Measurements from ENCODE around the gene PEX13. TPM values are rescaled to one million over a fixed set of nuclear protein-coding genes. Genes with fewer than 3 reads are reported as not detected.

The PEX13 gene
- total and polyA plus RNA-seq, 10 of the 15 experiments (the other 5 are each of a cell fraction or from before 2014, with no cell fraction given) = 2.6 to 27.6 (median 17.8) TPM

- peaks cover 5% of the 10 kb centered on the region; the same call in 1 of the 2 replicates for H3K4me1 ChIP-seq (ENCODE audit: control insufficient read depth, insufficient read depth, low read length)
- DNase-seq (ENCODE audit: low read depth, low spot score) (no peak), ATAC-seq (no peak), FAIRE-seq (no peak)
- ChIA-PET POLR2A (no interaction called here), RAD21 (ENCODE audit: unreplicated experiment) (no interaction called here), SMC1A (ENCODE audit: uncharacterized antibody, unreplicated experiment) (interaction anchor here (1.3 kb wide), 1 partner anchor 10 kb away, joined by 3 read pairs; no protein-coding TSS in a partner anchor), CTCF (interaction anchor here (1.2 kb wide), 1 partner anchor 8 kb away, joined by 4 read pairs; no protein-coding TSS in a partner anchor)
- no peaks in the 10 kb centered on the region for H3K9me3 ChIP-seq (replicated peaks; ENCODE audit: control insufficient read depth, insufficient read depth, low read length)
- H3K79me2 ChIP-seq (ENCODE audit: control insufficient read depth, insufficient read depth, low read length) = no peaks in the 10 kb centered on the region; the same call in 1 of the 2 replicates
- no peaks in the 10 kb centered on the region for H3K36me3 ChIP-seq (ENCODE audit: control insufficient read depth in 2 of 2, insufficient read depth in 2 of 2, low read length in 1 of 2)
- H3K27ac ChIP-seq (ENCODE audit: control insufficient read depth, insufficient read depth) = no peak overlapping the region
- no peak for TF ChIP-seq WRNIP1 (IDR thresholded peaks at IDR 0.05; ENCODE audit: borderline replicate concordance, low read depth, low read length)
- no peak overlapping the region for H3K4me2 ChIP-seq (ENCODE audit: control insufficient read depth, insufficient read depth)
- no TSS peak for BruUV-seq (replicated peaks)
- no peak overlapping the region for H3K4me3 ChIP-seq
- in situ Hi-C loops (cut with MboI) (no loop called here), intact Hi-C loops (cut with micrococcal nuclease; ENCODE audit: unreplicated experiment) (no loop called here)
- no peak overlapping the region for H2AFZ ChIP-seq (ENCODE audit: control insufficient read depth, low read depth, low read length)
- H3K27me3 ChIP-seq (replicated peaks in 1 of 2; ENCODE audit: control insufficient read depth in 2 of 2, insufficient read depth in 2 of 2, low read length in 1 of 2) = no peaks in the 10 kb centered on the region
- no peaks in the 10 kb centered on the region for H4K20me1 ChIP-seq (ENCODE audit: control insufficient read depth, insufficient read depth)
- no peak overlapping the region for H3K9ac ChIP-seq (ENCODE audit: control insufficient read depth, insufficient read depth, low read length)
These were observed 8.2 kb upstream of the PEX13 start for GRCh38 chr2:61009355-61009754.

GRCh38 chr2:61011678-61012077 is 5.8 kb upstream of the PEX13 start:
- ChIA-PET POLR2A (interaction anchor here (0.7 kb wide), 1 partner anchor 54 kb away, joined by 4 read pairs; no protein-coding TSS in a partner anchor), RAD21 (ENCODE audit: unreplicated experiment) (no interaction called here), SMC1A (ENCODE audit: uncharacterized antibody, unreplicated experiment) (interaction anchor here (0.6 to 1.6 kb wide), 3 partner anchors 12 to 133 kb away, joined by 3 to 5 read pairs (median 4); no protein-coding TSS in a partner anchor), CTCF (interaction anchor here (3.0 kb wide), 1 partner anchor 13 kb away, joined by 12 read pairs; no protein-coding TSS in a partner anchor)
- Histone ChIP-seq H3K27me3 (replicated peaks in 1 of 2; ENCODE audit: control insufficient read depth in 2 of 2, insufficient read depth in 2 of 2, low read length in 1 of 2) (no peaks in the 10 kb centered on the region), H3K27ac (ENCODE audit: control insufficient read depth, insufficient read depth) (no peak overlapping the region), H4K20me1 (ENCODE audit: control insufficient read depth, insufficient read depth) (no peaks in the 10 kb centered on the region), H3K4me2 (ENCODE audit: control insufficient read depth, insufficient read depth) (no peak overlapping the region), H3K4me1 (ENCODE audit: control insufficient read depth, insufficient read depth, low read length) (peaks cover 5% of the 10 kb centered on the region; the same call in 1 of the 2 replicates), H2AFZ (ENCODE audit: control insufficient read depth, low read depth, low read length) (no peak overlapping the region), H3K9me3 (replicated peaks; ENCODE audit: control insufficient read depth, insufficient read depth, low read length) (no peaks in the 10 kb centered on the region), H3K4me3 (no peak overlapping the region), H3K36me3 (ENCODE audit: control insufficient read depth in 2 of 2, insufficient read depth in 2 of 2, low read length in 1 of 2) (no peaks in the 10 kb centered on the region), H3K79me2 (ENCODE audit: control insufficient read depth, insufficient read depth, low read length) (peaks cover 11% of the 10 kb centered on the region), H3K9ac (ENCODE audit: control insufficient read depth, insufficient read depth, low read length) (no peak overlapping the region)
- FAIRE-seq = no peak
- in situ Hi-C loops (cut with MboI) = no loop called here
- 91% methylated on average over 1 of the region's 1 CpG for WGBS (ENCODE audit: insufficient coverage, insufficient replicate concordance, low lambda C conversion rate, missing lambda C conversion rate)
- DNase-seq (ENCODE audit: low read depth, low spot score) = no peak
- intact Hi-C loops (cut with micrococcal nuclease; ENCODE audit: unreplicated experiment) = no loop called here
- ATAC-seq = no peak
- no TSS peak for BruUV-seq (replicated peaks)
- TF ChIP-seq BACH1 (IDR thresholded peaks at IDR 0.05; ENCODE audit: borderline replicate concordance) (no peak), ETV6 (conservative IDR thresholded peaks at IDR 0.05 in 1 of 2, IDR thresholded peaks at IDR 0.05 in 1 of 2; ENCODE audit: borderline replicate concordance in 1 of 2, low read depth in 1 of 2) (no peak), IRF3 (IDR thresholded peaks at IDR 0.05) (no peak), PML (IDR thresholded peaks at IDR 0.05; ENCODE audit: low read length) (no peak), IRF4 (IDR thresholded peaks at IDR 0.05; ENCODE audit: low read depth, low read length) (no peak), NFYB (IDR thresholded peaks at IDR 0.05; ENCODE audit: insufficient read depth, low read depth, low read length) (no peak), CTCF (IDR thresholded peaks at IDR 0.05 in 2 of 3, conservative IDR thresholded peaks at IDR 0.05 in 1 of 3; ENCODE audit: control insufficient read depth in 2 of 3, extremely low read depth in 1 of 3, insufficient read depth in 1 of 3, low read depth in 3 of 3, low read length in 3 of 3) (no peak), BMI1 (IDR thresholded peaks at IDR 0.05; ENCODE audit: borderline replicate concordance) (no peak), POU2F2 (IDR thresholded peaks at IDR 0.05; ENCODE audit: borderline replicate concordance, low read depth, low read length) (no peak), HCFC1 (IDR thresholded peaks at IDR 0.05; ENCODE audit: low read length) (no peak), BHLHE40 (IDR thresholded peaks at IDR 0.05; ENCODE audit: borderline replicate concordance in 1 of 2, low read depth in 2 of 2, low read length in 1 of 2) (no peak), MXI1 (IDR thresholded peaks at IDR 0.05; ENCODE audit: low read depth, low read length) (no peak)

All from GM12878 (cell line).